ENCODE data around the gene C11orf21. TPM values are rescaled to one million over a fixed set of nuclear protein-coding genes. Genes with fewer than 3 reads are reported as not detected.

The C11orf21 gene
- total and polyA plus RNA-seq, 2 of the 8 experiments (the other 6 are each of a cell fraction or from before 2014, with no cell fraction given), result not detected

DNA sequence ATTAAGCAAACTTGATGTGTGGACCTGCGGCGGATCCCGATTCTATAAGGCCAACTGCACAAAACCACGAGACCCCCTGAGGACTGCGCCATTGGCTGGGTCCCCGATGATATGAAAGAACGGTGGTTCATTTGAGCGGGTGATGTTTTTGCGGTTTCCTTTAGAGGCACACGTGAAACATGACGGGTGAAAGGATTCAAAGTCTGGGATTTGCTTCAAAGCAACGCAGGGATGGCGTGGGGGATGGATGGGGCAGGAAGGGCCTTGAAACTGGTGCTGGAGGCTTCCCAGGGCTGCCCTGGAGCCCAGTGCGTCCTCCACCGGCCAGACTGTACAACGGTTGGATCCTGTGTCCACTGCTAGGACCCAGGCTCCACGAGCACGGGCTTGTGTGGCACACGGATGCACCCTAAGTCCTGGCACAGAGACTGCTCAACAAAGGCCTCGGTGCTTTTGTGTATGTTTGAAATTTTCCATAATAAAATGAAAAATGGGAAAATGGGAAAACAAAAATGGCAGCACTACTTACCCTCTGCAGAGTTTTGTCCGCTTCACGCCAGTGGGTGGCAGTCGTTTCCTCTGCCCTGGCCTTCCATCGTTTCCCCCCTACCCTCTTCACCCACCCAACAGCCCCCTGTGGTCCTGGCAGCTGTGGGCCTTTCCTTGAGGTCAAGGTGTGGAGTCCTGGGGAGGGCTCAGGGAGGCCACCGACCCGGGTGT, 35.0 kb downstream of the C11orf21 start:
- no peaks in the 10 kb centered on the region for H3K79me1 ChIP-seq (ENCODE audit: low read depth, low read length)
- 94% methylated on average over 25 of the region's 26 CpGs; no CpG with 5 or more reads in 1 of the 2 experiments for WGBS, 2 experiments (ENCODE audit: extremely low coverage in 1 of 2, insufficient coverage in 1 of 2, insufficient read length in 1 of 2, insufficient replicate concordance in 2 of 2, low coverage in 1 of 2, low lambda C conversion rate in 2 of 2, missing lambda C conversion rate in 1 of 2)
- ChIA-PET POLR2A (ENCODE audit: partially characterized antibody) (no interaction called here), CTCF (ENCODE audit: partially characterized antibody) (interaction anchor here (0.9 to 2.2 kb wide), 7 partner anchors 16 to 72 kb away, joined by 3 to 6 read pairs (median 3); no protein-coding TSS in a partner anchor)
- H3K79me2 ChIP-seq (ENCODE audit: control insufficient read depth in 1 of 2, insufficient read depth in 2 of 2, low read length in 2 of 2), result no peaks in the 10 kb centered on the region
- H3K9me3 ChIP-seq (ENCODE audit: insufficient read depth in 2 of 2, low read depth in 1 of 2, low read length in 1 of 2), result peaks cover 0 to 12% of the 10 kb centered on the region in 2 experiments; a peak in 1 of 4 replicates
- no peak overlapping the region for H2BK15ac ChIP-seq (ENCODE audit: low read length)
- FAIRE-seq (no peak), DNase-seq (ENCODE audit: low read depth in 1 of 2, low spot score in 2 of 2) (no peak)
- H2BK5ac ChIP-seq (ENCODE audit: low read depth, low read length), result no peak overlapping the region
- TF ChIP-seq CEBPB (IDR thresholded peaks at IDR 0.05; ENCODE audit: low read depth, low read length) (no peak), RXRA (IDR thresholded peaks at IDR 0.05; ENCODE audit: insufficient read depth, low read depth, low read length) (no peak), CTBP2 (IDR thresholded peaks at IDR 0.05; ENCODE audit: borderline replicate concordance, insufficient read depth, insufficient read length, low read length) (no peak), SIX5 (IDR thresholded peaks at IDR 0.05; ENCODE audit: low read depth, low read length) (no peak), POLR2A (IDR thresholded peaks at IDR 0.05; ENCODE audit: control extremely low read depth in 1 of 2, low read depth in 2 of 2, low read length in 2 of 2) (no peak), TEAD4 (IDR thresholded peaks at IDR 0.05; ENCODE audit: low read depth, low read length) (no peak), TAF1 (IDR thresholded peaks at IDR 0.05; ENCODE audit: low read depth, low read length) (no peak)
- H3K36me3 ChIP-seq (ENCODE audit: control insufficient read depth in 2 of 4, insufficient read depth in 4 of 4, low read length in 3 of 4), result peaks cover 0 to 6% (median 0%) of the 10 kb centered on the region in 4 experiments; a peak in 1 of 8 replicates
- no peak overlapping the region for H4K8ac ChIP-seq (ENCODE audit: extremely low read depth, insufficient read depth, low read length)
- no peak overlapping the region for H2BK120ac ChIP-seq (replicated peaks; ENCODE audit: low read depth, low read length)
- no peak overlapping the region for H3K4me2 ChIP-seq (ENCODE audit: insufficient read depth in 1 of 2, low read depth in 2 of 2, low read length in 2 of 2)
- no peak overlapping the region for H3K4me3 ChIP-seq (ENCODE audit: extremely low read depth in 1 of 4, insufficient read depth in 2 of 4, low read depth in 3 of 4, low read length in 4 of 4)
- H3K14ac ChIP-seq (ENCODE audit: insufficient read length), result no peak overlapping the region
- H3K23ac ChIP-seq (ENCODE audit: insufficient read length), result no peak overlapping the region
- H4K91ac ChIP-seq (replicated peaks; ENCODE audit: insufficient read length, low read length), result no peak overlapping the region
- H4K5ac ChIP-seq (ENCODE audit: insufficient read length, low read depth, low read length), result no peak overlapping the region
- no peak overlapping the region for H3K4ac ChIP-seq (replicated peaks; ENCODE audit: insufficient read length, low read depth, low read length)
- H3K9ac ChIP-seq (replicated peaks in 1 of 4; ENCODE audit: extremely low read depth in 1 of 4, low read depth in 3 of 4, low read length in 3 of 4), result no peak overlapping the region
- peaks cover 0 to 1% of the 10 kb centered on the region in 2 experiments for H4K20me1 ChIP-seq (replicated peaks in 1 of 2; ENCODE audit: control insufficient read depth in 1 of 2, insufficient read depth in 2 of 2, low read length in 2 of 2)
- H3K56ac ChIP-seq (replicated peaks; ENCODE audit: insufficient read length, low read depth, low read length), result no peak overlapping the region
- no peak overlapping the region for H2AFZ ChIP-seq (ENCODE audit: low read length)
- H3K4me1 ChIP-seq (replicated peaks in 1 of 4; ENCODE audit: control insufficient read depth in 3 of 4, insufficient read depth in 4 of 4, low read length in 3 of 4), result peaks cover 0 to 14% (median 3%) of the 10 kb centered on the region in 4 experiments; a peak in 3 of 7 replicates
- peaks cover 21 to 69% (median 51%) of the 10 kb centered on the region in 4 experiments for H3K27me3 ChIP-seq (replicated peaks in 1 of 4; ENCODE audit: control insufficient read depth in 3 of 4, extremely low read depth in 1 of 4, insufficient read depth in 3 of 4, low read length in 3 of 4)
- H2BK20ac ChIP-seq (ENCODE audit: low read length), result no peak overlapping the region
- H3K23me2 ChIP-seq (ENCODE audit: low read depth, low read length), result peaks cover 8% of the 10 kb centered on the region; the same call in 1 of the 2 replicates
- no peak overlapping the region for H3K18ac ChIP-seq (ENCODE audit: extremely low read depth, low read length)
- H2AK5ac ChIP-seq (ENCODE audit: low read depth, low read length), result no peak overlapping the region
- no peak overlapping the region for H2BK12ac ChIP-seq (ENCODE audit: low read depth, low read length)
- H3K27ac ChIP-seq (ENCODE audit: low read depth, low read length), result no peak overlapping the region

Data from H1 (cell line).